HK-2 (cell line): Measurements from ENCODE around the gene PFDN4.

ENCODE experiments used
- DNase-seq: peaks from one replicate; pipeline ENCODE4 v3.0.0-alpha.2; 2018; ENCODE audit not compliant: unreplicated experiment

PFDN4 gene

DNA sequence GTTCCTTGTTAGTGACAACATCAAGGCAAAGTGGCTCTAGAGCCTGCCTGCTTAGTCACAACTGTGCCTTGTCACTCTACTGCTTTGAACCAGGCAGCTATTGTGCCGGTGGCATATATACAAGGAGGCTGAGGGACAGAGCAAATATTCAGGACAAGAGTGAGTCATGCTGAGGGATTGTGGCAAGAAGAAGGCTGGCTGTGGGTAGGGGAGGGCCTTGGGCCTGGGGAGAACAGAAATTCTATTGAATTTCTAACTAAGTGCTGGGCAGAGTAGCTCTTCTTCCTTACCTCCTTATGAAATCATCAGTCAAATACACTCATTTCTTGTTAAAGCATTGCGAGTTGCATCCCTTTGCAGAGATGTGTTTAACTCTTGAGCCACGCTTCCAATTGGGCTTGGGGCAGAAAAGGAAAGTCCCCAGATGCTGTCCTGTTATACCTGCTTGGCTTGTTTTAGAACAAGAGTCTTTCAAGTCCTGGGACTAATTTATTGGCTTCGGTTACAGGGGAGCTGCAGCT is 59.7 kb downstream of the PFDN4 start:
- peak; percentile 4 for DNase-seq

DNA sequence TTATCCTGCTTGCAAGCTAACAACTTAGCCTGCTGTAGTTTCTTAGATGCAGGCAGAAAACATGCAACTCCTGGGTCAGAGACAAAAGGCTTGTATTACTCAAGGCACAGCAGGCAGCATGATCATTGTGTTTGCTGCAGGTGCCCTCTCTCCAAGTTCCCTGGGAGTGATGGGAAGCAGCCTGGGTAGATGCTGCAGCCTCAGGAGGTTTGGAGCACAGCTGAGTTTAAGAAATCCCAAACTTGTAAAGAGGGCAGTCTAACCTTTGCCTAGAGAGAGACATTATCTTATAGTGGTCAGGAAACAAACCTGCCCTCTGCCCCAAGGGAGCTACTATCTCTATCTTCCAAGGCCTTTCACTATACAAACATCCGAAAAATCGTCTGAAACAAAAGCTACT is 61.1 kb downstream of the PFDN4 start:
- no peak for DNase-seq
